Mesothelial cell of epicardium (in vitro differentiated cells): Measurements from ENCODE around the gene PML. TPM values are rescaled to one million over a fixed set of nuclear protein-coding genes. Genes with fewer than 3 reads are reported as not detected.
"Not testable (repeated sequence)": the region's sequence is repeated elsewhere in the genome, so short reads cannot be mapped to it uniquely, and the experiment has no call there.

ENCODE experiments used
- DNase-seq, 2 experiments: peaks; one replicate each; pipeline ENCODE4 v3.0.0; 2021; ENCODE audit warnings: low spot score in 2 of 2; ENCODE audit not compliant: unreplicated experiment in 2 of 2
- H3K27ac Mint-ChIP-seq: 2 replicates; pipeline ENCODE4 v1.8.0; 2021; ENCODE audit warnings: mixed read lengths
- H3K27me3 Mint-ChIP-seq: 2 replicates; pipeline ENCODE4 v1.8.0; 2021; ENCODE audit warnings: low read depth, mixed read lengths
- H3K36me3 Mint-ChIP-seq: 2 replicates; pipeline ENCODE4 v1.8.0; 2021; ENCODE audit warnings: mixed read lengths
- H3K4me1 Mint-ChIP-seq: 2 replicates; pipeline ENCODE4 v1.8.0; 2021; ENCODE audit warnings: mixed read lengths
- H3K4me3 Mint-ChIP-seq: 2 replicates; pipeline ENCODE4 v1.8.0; 2021; ENCODE audit warnings: mild to moderate bottlenecking, moderate library complexity, mixed read lengths
- H3K9me3 Mint-ChIP-seq: 2 replicates; pipeline ENCODE4 v1.8.0; 2021; ENCODE audit warnings: mixed read lengths
- total RNA-seq: library from RNA; stranded (reverse); gene quantifications from 3 replicates; pipeline ENCODE4 v1.2.1, GENCODE V29; 2021

PML gene
- total RNA-seq, 1 donor from 2014 or later, result 43.6 TPM

GRCh38 chr15:74096753-74097474 lies 102.4 kb downstream of the PML start:
- H3K27me3 Mint-ChIP-seq, result not testable (repeated sequence)

More at GRCh38 chr15:74096753-74097474, 102.4 kb downstream of the PML start:
- H3K4me1 Mint-ChIP-seq, H3K27ac Mint-ChIP-seq, DNase-seq, H3K36me3 Mint-ChIP-seq, H3K4me3 Mint-ChIP-seq, H3K9me3 Mint-ChIP-seq: not testable (repeated sequence)

Other genes with a start within 250 kb of the PML start
- 11.7 to 13.2 TPM (median 12.7 TPM) in 3 replicates for gene INSYN1, start 241.4 kb upstream of the PML start, total RNA-seq
- not detected in 3 replicates for gene TBC1D21, start 121.2 kb upstream of the PML start, total RNA-seq
- 62.9 to 69.0 TPM (median 68.6 TPM) in 3 replicates for gene LOXL1, start 68.3 kb upstream of the PML start, total RNA-seq
- 11.1 to 13.7 TPM (median 11.9 TPM) in 3 replicates for gene STOML1, start 2.4 kb upstream of the PML start, total RNA-seq
- gene GOLGA6A, start 87.8 kb downstream of the PML start, total RNA-seq, result 0.20 to 0.94 TPM (median 0.29 TPM) in 3 replicates
- gene ISLR2, start 135.9 kb downstream of the PML start, total RNA-seq, result 1.3 to 1.9 TPM (median 1.4 TPM) in 3 replicates
- 59.8 to 66.8 TPM (median 64.9 TPM) in 3 replicates for gene ISLR, start 179.0 kb downstream of the PML start, total RNA-seq
- gene STRA6, start 208.1 kb downstream of the PML start, total RNA-seq, result 101 to 114 TPM (median 111 TPM) in 3 replicates
- 4.2 to 6.4 TPM (median 5.0 TPM) in 3 replicates for gene CCDC33, start 241.6 kb downstream of the PML start, total RNA-seq